T-helper 17 cell (primary cell): ENCODE data around the gene C1QBP. TPM values are rescaled to one million over a fixed set of nuclear protein-coding genes. Genes with fewer than 3 reads are reported as not detected.

ENCODE experiments used
- ATAC-seq: fragments of 150-1000 bp; cut with Tn5 transposase; 2 replicates; pipeline ENCODE4 v1.10.0; 2021; ENCODE audit warnings: mild to moderate bottlenecking, moderate library complexity
- DNase-seq, 3 donors: peaks; one replicate each; pipeline versions ENCODE4 v3.0.0 to v3.0.0-alpha.2; 2020 to 2021
- H3K9me3 ChIP-seq: one replicate; pipeline ENCODE4 v1.7.0; 2013; ENCODE audit warnings: low read length, mild to moderate bottlenecking; ENCODE audit not compliant: control insufficient read depth, poor library complexity, severe bottlenecking
- H3K27ac Mint-ChIP-seq: one replicate; pipeline ENCODE4 v1.8.0; 2022; ENCODE audit warnings: mild to moderate bottlenecking, moderate library complexity, mixed read lengths
- H3K27me3 Mint-ChIP-seq: one replicate; pipeline ENCODE4 v1.8.0; 2022; ENCODE audit warnings: mixed read lengths
- H3K36me3 Mint-ChIP-seq: one replicate; pipeline ENCODE4 v1.8.0; 2022; ENCODE audit warnings: low read depth, mixed read lengths
- H3K4me1 Mint-ChIP-seq: one replicate; pipeline ENCODE4 v1.8.0; 2022; ENCODE audit warnings: mild to moderate bottlenecking, mixed read lengths
- H3K4me3 Mint-ChIP-seq: one replicate; pipeline ENCODE4 v1.8.0; 2022; ENCODE audit warnings: mild to moderate bottlenecking, moderate library complexity, mixed read lengths
- total RNA-seq, 4 donors: library from RNA in 2 of 4; stranded (reverse) in 2 of 4; gene quantifications; one replicate each; pipeline ENCODE4 v1.2.3 and lab custom pipeline; 2022 to 2026

C1QBP gene, protein sequence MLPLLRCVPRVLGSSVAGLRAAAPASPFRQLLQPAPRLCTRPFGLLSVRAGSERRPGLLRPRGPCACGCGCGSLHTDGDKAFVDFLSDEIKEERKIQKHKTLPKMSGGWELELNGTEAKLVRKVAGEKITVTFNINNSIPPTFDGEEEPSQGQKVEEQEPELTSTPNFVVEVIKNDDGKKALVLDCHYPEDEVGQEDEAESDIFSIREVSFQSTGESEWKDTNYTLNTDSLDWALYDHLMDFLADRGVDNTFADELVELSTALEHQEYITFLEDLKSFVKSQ
- total RNA-seq = 10 to 100 TPM; 63.8 to 71.6 TPM
- total RNA-seq (lab: John Stamatoyannopoulos, UW) = 54.2 to 127 reads per million in 2 donors

DNA sequence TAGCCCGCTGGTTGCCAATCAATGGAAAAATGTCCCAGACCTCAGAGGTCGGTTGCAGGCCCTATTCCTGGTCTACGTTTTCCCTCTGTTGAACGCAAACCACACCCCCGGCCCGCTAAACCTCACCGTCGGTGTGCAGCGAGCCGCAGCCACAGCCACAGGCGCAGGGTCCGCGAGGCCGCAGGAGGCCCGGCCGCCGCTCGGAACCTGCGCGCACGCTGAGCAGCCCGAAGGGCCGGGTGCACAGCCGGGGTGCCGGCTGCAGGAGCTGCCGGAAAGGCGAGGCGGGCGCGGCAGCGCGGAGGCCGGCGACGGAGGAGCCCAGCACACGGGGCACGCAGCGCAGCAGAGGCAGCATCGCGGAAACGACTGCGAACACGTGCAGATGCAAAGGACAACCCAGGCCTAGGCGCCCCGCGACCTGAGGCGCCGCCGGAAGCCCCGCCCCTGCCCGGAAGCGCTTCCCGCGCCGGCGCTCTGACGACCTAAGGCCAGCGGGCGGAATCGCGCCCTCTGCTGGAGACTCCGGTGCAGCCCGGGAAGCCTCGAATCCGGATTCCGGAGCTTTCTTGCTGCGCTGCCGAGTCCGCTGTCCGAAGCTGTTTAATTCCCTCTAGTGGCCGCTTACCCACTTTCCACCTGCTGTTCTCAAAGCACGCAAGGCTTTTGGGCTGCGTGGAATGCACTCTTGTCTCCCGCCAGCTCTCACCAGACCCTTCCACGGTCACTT is at the start of gene C1QBP:
Gene C1QBP (minus strand): TSS at position 440 of the 730 bp plus-strand sequence. CDS start 82 bp downstream, at position 358.
- no peaks in the 10 kb centered on the region for H3K9me3 ChIP-seq
- peak; percentile 94 for ATAC-seq
- peak within 1 kb of the TSS; percentile 91 for H3K27ac Mint-ChIP-seq
- H3K36me3 Mint-ChIP-seq = no peaks in the 10 kb centered on the region
- H3K4me1 Mint-ChIP-seq = peaks cover 19% of the 10 kb centered on the region
- peak within 1 kb of the TSS; percentile 86 for H3K4me3 Mint-ChIP-seq
- no peaks in the 10 kb centered on the region for H3K27me3 Mint-ChIP-seq
- DNase-seq = peak; percentile 88 to 95 (median 90)

DNA sequence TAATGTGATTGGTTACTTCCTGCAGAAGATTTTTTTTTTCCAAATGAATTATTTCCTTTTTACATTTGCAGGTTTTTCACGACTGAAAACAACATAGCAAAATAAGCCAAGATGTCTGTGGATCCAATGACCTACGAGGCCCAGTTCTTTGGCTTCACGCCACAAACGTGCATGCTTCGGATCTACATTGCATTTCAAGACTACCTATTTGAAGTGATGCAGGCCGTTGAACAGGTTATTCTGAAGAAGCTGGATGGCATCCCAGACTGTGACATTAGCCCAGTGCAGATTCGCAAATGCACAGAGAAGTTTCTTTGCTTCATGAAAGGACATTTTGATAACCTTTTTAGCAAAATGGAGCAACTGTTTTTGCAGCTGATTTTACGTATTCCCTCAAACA is 49.8 kb upstream of the C1QBP start:
- H3K9me3 ChIP-seq = no peaks in the 10 kb centered on the region
- H3K4me1 Mint-ChIP-seq = peaks cover 33% of the 10 kb centered on the region
- DNase-seq (no peak), ATAC-seq (no peak)
- no peaks in the 10 kb centered on the region for H3K27me3 Mint-ChIP-seq
- peak overlapping the region; percentile 97 for H3K27ac Mint-ChIP-seq
- H3K4me3 Mint-ChIP-seq = no peak overlapping the region
- H3K36me3 Mint-ChIP-seq = peaks cover 4% of the 10 kb centered on the region

DNA sequence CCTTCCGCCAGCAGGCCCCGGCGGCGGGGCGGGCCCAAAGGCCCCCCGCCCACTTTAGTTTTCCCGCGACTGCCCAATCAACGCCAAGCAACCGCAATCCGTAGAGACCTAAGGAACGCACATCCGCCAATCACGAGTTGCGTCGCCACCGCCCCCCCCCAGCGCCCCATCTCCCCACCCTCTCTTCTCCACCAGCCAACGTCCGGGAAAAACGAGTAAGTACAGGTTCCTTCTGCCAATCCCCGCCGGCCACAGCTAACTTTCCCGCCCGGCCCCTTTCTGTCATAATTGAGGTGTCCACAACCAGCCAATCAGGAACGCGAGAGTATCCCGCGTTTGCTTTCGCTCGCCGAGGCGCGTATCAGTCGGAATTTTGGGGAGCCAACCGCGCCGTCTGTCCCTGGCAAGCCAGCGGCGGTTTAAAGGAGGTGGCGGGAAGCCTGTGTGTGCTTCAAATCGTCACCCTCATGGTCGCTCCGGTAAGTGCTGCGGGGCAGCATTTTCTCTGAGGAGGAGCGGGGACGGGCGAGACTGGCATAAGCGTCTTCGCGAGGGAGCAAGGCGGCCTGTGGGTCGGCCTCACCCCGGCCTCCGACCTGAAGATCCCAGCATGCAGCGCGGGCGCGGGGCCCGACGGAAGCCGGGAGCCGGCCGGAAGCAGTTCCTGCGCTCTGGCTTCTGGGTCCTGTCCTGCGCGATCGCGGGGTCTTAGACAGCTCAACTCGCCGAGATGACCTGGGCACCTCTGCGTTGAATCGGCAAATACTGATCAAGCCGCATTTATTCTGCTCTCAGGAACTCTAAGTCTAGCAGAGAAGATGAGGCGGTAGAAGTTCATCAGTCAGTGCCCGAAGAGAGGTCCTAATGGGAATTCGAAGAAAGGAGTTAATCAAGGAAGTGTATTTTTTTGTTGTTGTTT is 47.5 kb upstream of the C1QBP start, which contains the start of gene MIS12:
Gene MIS12 (plus strand): TSS at position 361 of the 919 bp plus-strand sequence. CDS start 2,297 bp downstream, outside the sequence.
- ATAC-seq = peak; percentile 93
- peak; percentile 90 to 98 (median 92) for DNase-seq
- no peaks in the 10 kb centered on the region for H3K9me3 ChIP-seq
- Mint-ChIP-seq H3K4me3 (peak within 1 kb of the TSS; percentile 95), H3K27me3 (no peaks in the 10 kb centered on the region), H3K36me3 (peaks cover 4% of the 10 kb centered on the region), H3K4me1 (peaks cover 37% of the 10 kb centered on the region), H3K27ac (peak within 1 kb of the TSS; percentile 97)

DNA sequence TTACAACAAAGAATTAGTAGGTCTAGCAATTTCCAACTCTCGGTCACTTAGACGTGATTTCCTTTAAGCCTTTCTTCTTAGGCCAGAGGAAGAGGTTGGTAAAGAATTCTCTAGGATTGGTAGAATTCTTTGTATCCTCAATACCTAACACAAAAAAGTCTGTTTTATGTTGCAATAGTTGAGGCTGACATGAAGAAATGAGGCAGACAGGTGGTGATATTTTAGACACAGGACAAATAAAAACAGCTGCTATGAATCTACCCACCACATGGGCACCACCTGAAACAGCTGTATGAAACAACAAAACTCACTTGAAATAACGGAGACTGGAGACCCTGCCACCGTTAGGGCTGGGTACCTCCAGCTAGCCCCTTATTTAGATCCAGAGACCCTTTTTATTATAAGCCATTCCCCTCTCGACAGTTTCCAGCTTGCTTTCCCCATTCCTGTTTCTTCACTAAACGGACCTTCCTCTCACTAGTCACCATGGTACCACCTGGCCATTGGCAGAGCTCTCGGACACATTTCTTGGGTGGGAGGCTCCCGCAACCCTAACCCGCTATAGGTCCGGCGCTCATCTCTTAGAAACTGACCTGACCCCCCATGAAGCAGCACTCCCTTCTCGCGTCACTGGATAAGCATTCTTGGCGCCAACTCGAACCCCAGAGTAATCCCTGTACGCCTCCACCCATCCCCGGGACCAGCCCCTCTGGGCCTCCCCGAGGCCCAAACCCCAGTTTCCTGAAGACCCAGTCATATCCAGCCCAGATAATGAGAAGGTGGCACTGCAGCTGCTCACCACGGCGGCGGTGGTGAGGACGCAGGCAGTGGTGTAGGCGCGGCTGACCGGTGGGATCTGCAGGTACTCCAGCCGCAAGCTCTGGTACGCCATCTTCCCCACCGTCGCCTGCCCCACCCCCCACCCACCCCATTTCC is 46.6 kb upstream of the C1QBP start, which contains the start of gene DERL2:
Gene DERL2 (minus strand): TSS at position 909 of the 936 bp plus-strand sequence. CDS start 17 bp downstream, at position 892.
- H3K4me3 Mint-ChIP-seq = peak within 1 kb of the TSS; percentile 95
- peaks cover 4% of the 10 kb centered on the region for H3K36me3 Mint-ChIP-seq
- no peak for DNase-seq
- H3K4me1 Mint-ChIP-seq = peaks cover 37% of the 10 kb centered on the region
- ATAC-seq = no peak
- no peaks in the 10 kb centered on the region for H3K27me3 Mint-ChIP-seq
- H3K9me3 ChIP-seq = no peaks in the 10 kb centered on the region
- H3K27ac Mint-ChIP-seq = peak within 1 kb of the TSS; percentile 97

DNA sequence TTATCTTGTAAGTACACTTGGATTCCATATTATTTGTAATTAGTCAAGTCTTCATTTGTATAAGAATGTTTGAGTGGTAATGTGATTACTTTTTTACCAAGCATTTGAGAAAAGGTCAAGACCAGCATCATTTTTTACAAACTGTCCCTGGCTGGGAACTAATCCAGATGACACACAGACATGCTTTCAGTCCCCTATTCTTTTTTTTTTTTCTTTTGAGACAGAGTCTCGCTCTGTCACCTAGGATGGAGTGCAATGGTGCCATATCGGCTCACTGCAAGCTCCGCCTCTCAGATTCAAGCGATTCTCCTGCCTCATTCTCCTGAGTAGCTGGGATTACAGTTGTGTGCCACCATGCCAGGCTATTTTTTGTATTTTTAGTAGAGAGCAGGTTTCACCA is 42.5 kb upstream of the C1QBP start:
- H3K27me3 Mint-ChIP-seq = no peaks in the 10 kb centered on the region
- no peaks in the 10 kb centered on the region for H3K9me3 ChIP-seq
- H3K27ac Mint-ChIP-seq = no peak overlapping the region
- peaks cover 6% of the 10 kb centered on the region for H3K36me3 Mint-ChIP-seq
- peaks cover 26% of the 10 kb centered on the region for H3K4me1 Mint-ChIP-seq
- no peak for DNase-seq
- ATAC-seq = no peak
- no peak overlapping the region for H3K4me3 Mint-ChIP-seq

DNA sequence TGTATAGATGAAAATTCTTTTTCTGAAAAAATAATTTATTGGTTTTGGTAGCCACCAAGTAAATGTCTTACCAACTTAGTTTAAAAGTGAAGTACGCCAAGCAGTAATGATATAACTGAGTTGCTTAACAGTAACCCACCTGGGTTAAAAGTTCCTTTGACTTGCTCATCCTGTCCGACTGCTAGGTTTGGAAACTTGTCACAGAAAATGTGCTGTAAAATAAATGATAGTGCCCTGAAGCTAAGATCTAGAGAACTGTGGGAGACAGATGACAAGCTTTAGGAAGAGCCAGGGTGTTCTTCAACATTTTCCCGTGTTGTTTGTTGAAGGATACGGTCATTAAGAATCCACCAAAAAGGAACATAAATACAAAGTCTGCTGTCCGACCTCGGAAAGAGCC is 42.0 kb upstream of the C1QBP start:
- ATAC-seq = no peak
- Mint-ChIP-seq H3K4me3 (no peak overlapping the region), H3K27me3 (no peaks in the 10 kb centered on the region), H3K36me3 (peaks cover 6% of the 10 kb centered on the region), H3K4me1 (peaks cover 26% of the 10 kb centered on the region), H3K27ac (no peak overlapping the region)
- no peaks in the 10 kb centered on the region for H3K9me3 ChIP-seq
- no peak for DNase-seq

DNA sequence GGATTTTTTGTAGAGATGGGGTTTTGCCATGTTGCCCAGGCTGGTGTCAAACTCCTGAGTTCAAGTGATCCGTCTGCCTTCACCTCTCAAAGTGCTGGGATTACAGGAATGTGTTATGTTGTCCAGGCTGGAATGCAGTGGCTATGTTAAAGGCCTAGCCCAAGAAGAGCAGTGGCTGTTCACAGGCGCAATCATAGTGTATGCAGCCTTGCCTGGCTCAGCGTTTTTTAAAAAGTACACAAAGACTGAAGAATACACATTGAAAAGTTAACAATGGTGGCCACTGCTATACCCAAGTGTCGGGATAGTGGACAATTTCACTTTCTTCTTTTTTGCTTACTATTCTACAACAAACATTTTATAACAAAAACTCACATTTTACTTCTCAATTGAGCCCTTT is 40.0 kb upstream of the C1QBP start:
- no peaks in the 10 kb centered on the region for H3K27me3 Mint-ChIP-seq
- H3K4me1 Mint-ChIP-seq = peaks cover 14% of the 10 kb centered on the region
- no peak overlapping the region for H3K4me3 Mint-ChIP-seq
- no peaks in the 10 kb centered on the region for H3K9me3 ChIP-seq
- H3K36me3 Mint-ChIP-seq = peaks cover 9% of the 10 kb centered on the region
- ATAC-seq (no peak), DNase-seq (no peak)
- H3K27ac Mint-ChIP-seq = no peak overlapping the region

DNA sequence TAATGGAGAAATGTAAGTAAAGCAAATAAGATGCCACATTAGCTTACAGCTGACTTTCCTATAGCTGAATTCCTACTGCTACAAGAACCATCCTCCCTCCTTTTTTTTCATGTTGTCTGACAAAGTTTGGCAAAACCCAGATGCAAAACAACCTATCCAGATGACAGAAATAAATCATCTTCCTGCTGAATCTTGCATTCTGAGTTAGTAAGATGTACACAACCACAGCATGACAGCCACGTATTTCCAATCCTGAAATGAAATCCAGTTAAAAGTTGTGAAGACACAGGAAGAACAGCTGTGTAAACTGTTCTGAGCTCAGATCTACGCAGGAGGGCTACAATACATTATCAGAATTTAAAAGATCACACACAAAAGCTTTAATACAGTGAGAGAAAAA is 35.0 kb upstream of the C1QBP start:
- H3K9me3 ChIP-seq = no peaks in the 10 kb centered on the region
- H3K4me3 Mint-ChIP-seq = no peak overlapping the region
- peaks cover 11% of the 10 kb centered on the region for H3K4me1 Mint-ChIP-seq
- peaks cover 9% of the 10 kb centered on the region for H3K36me3 Mint-ChIP-seq
- no peak overlapping the region for H3K27ac Mint-ChIP-seq
- H3K27me3 Mint-ChIP-seq = no peaks in the 10 kb centered on the region
- no peak for DNase-seq
- ATAC-seq = no peak

DNA sequence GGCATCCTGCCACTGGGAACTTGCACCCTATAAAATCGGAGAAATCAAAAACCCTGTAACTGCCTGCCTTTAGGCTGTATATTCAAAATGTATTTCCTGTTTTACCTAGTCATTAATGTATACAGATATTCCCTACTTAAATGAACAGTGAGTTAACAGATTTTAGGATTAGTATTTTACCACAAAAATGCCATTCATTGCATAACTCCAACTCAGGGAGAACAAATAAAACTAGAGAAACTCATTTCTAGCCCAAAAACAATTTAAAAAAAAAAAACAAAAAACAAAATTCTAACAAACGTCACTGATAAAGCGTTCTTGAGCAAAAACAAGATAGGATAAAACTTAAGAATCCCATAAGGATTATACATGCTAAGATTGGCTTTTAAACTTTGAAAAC is 33.6 kb upstream of the C1QBP start:
- no peak for ATAC-seq

DNA sequence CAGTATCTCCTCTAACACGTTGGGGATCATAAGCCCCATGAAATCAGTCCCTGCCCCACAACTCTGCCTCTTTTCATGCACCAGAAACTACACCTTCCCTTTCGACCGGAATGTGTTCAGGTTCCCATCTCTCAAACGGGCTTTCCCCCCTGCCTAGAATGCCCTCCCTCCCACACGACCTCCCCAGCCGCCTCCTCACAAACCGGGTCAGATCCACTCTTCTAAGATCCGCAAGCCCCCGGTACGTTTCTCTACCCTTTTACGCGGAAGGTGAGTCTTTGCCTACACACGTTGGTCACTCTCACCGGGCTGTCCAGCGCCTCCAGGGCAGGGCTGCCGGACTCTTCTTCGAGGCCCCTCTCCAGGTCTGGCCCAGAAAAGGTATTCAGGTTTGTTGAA is 29.1 kb upstream of the C1QBP start:
- peak overlapping the region; percentile 92 for H3K27ac Mint-ChIP-seq
- peak overlapping the region; percentile 96 for H3K4me3 Mint-ChIP-seq
- peaks cover 36% of the 10 kb centered on the region for H3K4me1 Mint-ChIP-seq
- H3K9me3 ChIP-seq = no peaks in the 10 kb centered on the region
- ATAC-seq = peak; percentile 39
- no peaks in the 10 kb centered on the region for H3K27me3 Mint-ChIP-seq
- peaks cover 2% of the 10 kb centered on the region for H3K36me3 Mint-ChIP-seq
- no peak for DNase-seq

More for the DNA sequence above, 33.6 kb upstream of the C1QBP start:
- H3K27ac Mint-ChIP-seq = peak overlapping the region; percentile 19
- H3K4me1 Mint-ChIP-seq = peaks cover 18% of the 10 kb centered on the region
- no peak overlapping the region for H3K4me3 Mint-ChIP-seq
- no peaks in the 10 kb centered on the region for H3K27me3 Mint-ChIP-seq
- no peaks in the 10 kb centered on the region for H3K9me3 ChIP-seq
- no peak for DNase-seq
- peaks cover 9% of the 10 kb centered on the region for H3K36me3 Mint-ChIP-seq

DNA sequence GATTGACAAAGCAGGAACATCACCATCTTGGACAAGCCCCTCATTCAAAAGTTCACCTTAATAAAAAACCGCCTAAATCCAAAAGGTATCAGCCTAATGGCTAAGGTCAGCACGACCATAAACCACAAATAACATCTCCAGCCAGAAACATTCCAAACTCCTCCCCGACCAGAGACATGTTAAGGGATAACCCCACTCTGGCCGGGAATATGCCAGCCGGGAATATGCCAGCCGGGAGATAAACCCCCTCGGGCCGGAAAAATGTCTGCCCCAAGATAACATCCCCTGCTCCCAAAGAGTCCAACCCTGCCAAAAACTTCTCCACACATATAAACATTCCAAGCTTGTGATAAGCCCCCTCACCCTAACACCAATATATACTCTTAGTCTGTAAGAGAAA is 28.5 kb upstream of the C1QBP start:
- ATAC-seq = no peak
- H3K4me1 Mint-ChIP-seq = peaks cover 36% of the 10 kb centered on the region
- H3K9me3 ChIP-seq = no peaks in the 10 kb centered on the region
- peak overlapping the region; percentile 96 for H3K4me3 Mint-ChIP-seq
- H3K27me3 Mint-ChIP-seq = no peaks in the 10 kb centered on the region
- H3K36me3 Mint-ChIP-seq = peaks cover 2% of the 10 kb centered on the region
- no peak for DNase-seq
- peak overlapping the region; percentile 92 for H3K27ac Mint-ChIP-seq

DNA sequence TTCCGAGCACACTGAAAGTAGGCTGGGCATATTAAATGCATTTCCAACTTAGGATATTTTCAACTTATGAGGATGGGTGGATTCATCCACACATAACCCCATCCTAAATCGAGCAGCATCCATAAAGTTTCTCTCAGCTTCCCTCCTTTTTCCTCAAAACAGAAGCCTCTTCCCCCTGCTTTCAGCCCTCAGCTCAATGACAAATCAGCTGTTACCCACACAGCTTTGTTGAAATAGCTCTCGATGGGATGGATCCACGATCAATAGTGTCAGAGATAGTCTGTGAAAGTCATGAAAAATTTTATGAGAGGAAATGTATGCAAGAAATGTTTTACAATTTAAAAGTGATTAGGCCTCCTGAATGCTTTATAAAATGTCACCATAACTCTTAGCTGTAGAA is 27.3 kb upstream of the C1QBP start:
- ATAC-seq (no peak), DNase-seq (no peak)
- Mint-ChIP-seq H3K36me3 (peaks cover 2% of the 10 kb centered on the region), H3K27me3 (no peaks in the 10 kb centered on the region), H3K27ac (no peak overlapping the region), H3K4me3 (no peak overlapping the region), H3K4me1 (peaks cover 36% of the 10 kb centered on the region)
- no peaks in the 10 kb centered on the region for H3K9me3 ChIP-seq
